Tibial nerve (tissue), 4 donors: ENCODE data around the gene SLC18A2. TPM values are rescaled to one million over a fixed set of nuclear protein-coding genes. Genes with fewer than 3 reads are reported as not detected.

Experiments used
- DNase-seq, 2 donors: peaks; one replicate each; pipeline ENCODE4 v3.0.0-alpha.2; 2019; ENCODE audit warnings: low spot score in 2 of 2
- H3K27ac ChIP-seq, 4 donors: fragments of 200-600 bp; sonication (generic) in 3 of 4; one replicate each; pipeline ENCODE4 v1.5.1; 2017 to 2019; ENCODE audit warnings: mild to moderate bottlenecking in 1 of 4
- H3K27me3 ChIP-seq, 2 donors: fragments of 200-600 bp; sonication (generic) in 1 of 2; one replicate each; pipeline versions ENCODE4 v1.5.1 to v1.6.0; 2017 to 2019
- H3K36me3 ChIP-seq, 3 donors: fragments of 200-600 bp; sonication (generic); one replicate each; pipeline ENCODE4 v1.5.1; 2018 to 2019
- H3K4me1 ChIP-seq, 4 donors: fragments of 200-600 bp; sonication (generic) in 3 of 4; one replicate each; pipeline ENCODE4 v1.5.1; 2017 to 2019
- H3K4me3 ChIP-seq, 4 donors: fragments of 200-600 bp; sonication (generic) in 3 of 4; one replicate each; pipeline ENCODE4 v1.5.1; 2017 to 2019; ENCODE audit warnings: mild to moderate bottlenecking in 1 of 4, moderate library complexity in 1 of 4
- H3K9me3 ChIP-seq, 4 donors: fragments of 200-600 bp; sonication (generic) in 3 of 4; one replicate each; pipeline ENCODE4 v1.5.1; 2017 to 2019
- EP300 ChIP-seq, 2 donors: sonication (generic); formaldehyde crosslinking; IDR thresholded peaks; one replicate each; pipeline ENCODE4 v1.6.1; 2017; ENCODE audit warnings: antibody characterized with exemption in 2 of 2, mild to moderate bottlenecking in 1 of 2
- POLR2A ChIP-seq, 2 donors: fragments of 450-650 bp; IDR thresholded peaks; one replicate each; pipeline ENCODE4 v1.6.1; 2017; ENCODE audit warnings: antibody characterized with exemption in 2 of 2, mild to moderate bottlenecking in 2 of 2, moderate library complexity in 2 of 2
- WGBS, 2 donors: methylation state at CpG; one replicate each; pipeline ENCODE4 v1.1.5; 2018; 5-methylcytosine and 5-hydroxymethylcytosine counted together
- total RNA-seq, 4 donors: library from RNA; depleted of rRNA; stranded (reverse); fragments of >200 nt; gene quantifications; one replicate each; pipeline ENCODE4 v1.1.0, GENCODE V29; 2016
- TF ChIP-seq, protein P1 (sequence below), 5 experiments: fragments of 200-600 bp in 3 of 5; fragments of 450-650 bp in 2 of 5; sonication (generic) in 3 of 5; IDR thresholded peaks; one replicate each; pipeline ENCODE4 v1.5.1; 2016 to 2019; ENCODE audit warnings: antibody characterized with exemption in 5 of 5, mild to moderate bottlenecking in 3 of 5, moderate library complexity in 2 of 5

The SLC18A2 gene
- total RNA-seq, 4 donors from 2014 or later, result 0.20 to 0.42 (median 0.22) TPM; not detected in 1

DNA sequence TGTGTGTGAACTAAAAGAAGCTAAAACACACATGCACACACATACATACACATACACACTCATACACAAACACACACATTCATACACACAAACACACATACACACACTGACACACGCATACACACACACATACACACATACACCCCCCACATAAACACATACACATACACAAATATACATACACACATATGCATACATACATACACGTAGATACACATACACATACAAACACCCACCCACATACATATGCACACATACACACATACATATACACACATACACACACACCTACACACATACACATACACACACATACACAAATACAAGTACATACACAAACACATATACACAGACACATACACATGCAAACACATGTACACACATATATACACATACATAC, 28.0 kb downstream of the SLC18A2 start:
- no peaks in the 10 kb centered on the region for H3K9me3 ChIP-seq

DNA sequence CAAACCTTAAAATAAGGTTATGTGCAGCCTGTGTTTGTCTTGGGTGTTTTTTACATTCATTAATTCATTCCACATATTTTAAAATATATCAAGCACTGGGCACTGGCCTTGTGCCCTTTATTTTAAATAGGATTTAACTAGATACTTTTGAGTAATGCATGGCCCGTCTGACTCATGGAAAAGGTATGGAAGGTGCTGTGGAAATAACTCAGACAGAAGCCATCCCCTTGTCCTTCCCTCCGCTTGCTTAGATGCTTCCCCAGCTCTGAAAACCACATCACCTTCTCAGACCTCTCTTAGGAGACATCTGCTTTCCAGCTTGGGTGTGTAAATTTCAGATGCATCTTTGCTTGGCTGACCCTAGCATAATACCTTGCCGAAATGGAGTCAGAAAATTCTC, 30.5 kb downstream of the SLC18A2 start:
- DNase-seq, result no peak
- H3K27me3 ChIP-seq, result no peaks in the 10 kb centered on the region
- no peak overlapping the region for H3K4me3 ChIP-seq
- H3K9me3 ChIP-seq, result no peaks in the 10 kb centered on the region
- TF ChIP-seq EP300 (IDR thresholded peaks at IDR 0.05) (no peak), POLR2A (IDR thresholded peaks at IDR 0.05) (no peak)
- TF ChIP-seq, protein P1, sequence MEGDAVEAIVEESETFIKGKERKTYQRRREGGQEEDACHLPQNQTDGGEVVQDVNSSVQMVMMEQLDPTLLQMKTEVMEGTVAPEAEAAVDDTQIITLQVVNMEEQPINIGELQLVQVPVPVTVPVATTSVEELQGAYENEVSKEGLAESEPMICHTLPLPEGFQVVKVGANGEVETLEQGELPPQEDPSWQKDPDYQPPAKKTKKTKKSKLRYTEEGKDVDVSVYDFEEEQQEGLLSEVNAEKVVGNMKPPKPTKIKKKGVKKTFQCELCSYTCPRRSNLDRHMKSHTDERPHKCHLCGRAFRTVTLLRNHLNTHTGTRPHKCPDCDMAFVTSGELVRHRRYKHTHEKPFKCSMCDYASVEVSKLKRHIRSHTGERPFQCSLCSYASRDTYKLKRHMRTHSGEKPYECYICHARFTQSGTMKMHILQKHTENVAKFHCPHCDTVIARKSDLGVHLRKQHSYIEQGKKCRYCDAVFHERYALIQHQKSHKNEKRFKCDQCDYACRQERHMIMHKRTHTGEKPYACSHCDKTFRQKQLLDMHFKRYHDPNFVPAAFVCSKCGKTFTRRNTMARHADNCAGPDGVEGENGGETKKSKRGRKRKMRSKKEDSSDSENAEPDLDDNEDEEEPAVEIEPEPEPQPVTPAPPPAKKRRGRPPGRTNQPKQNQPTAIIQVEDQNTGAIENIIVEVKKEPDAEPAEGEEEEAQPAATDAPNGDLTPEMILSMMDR (IDR thresholded peaks at IDR 0.05), result no peak
- no peak overlapping the region for H3K27ac ChIP-seq
- no peaks in the 10 kb centered on the region for H3K4me1 ChIP-seq
- H3K36me3 ChIP-seq, result no peaks in the 10 kb centered on the region
- WGBS, 2 donors, result 85 to 92% methylated on average over 3 of the region's 3 CpGs

More for the DNA sequence above, 28.0 kb downstream of the SLC18A2 start:
- H3K27me3 ChIP-seq, result no peaks in the 10 kb centered on the region
- H3K36me3 ChIP-seq, result no peaks in the 10 kb centered on the region
- TF ChIP-seq, protein P1 (IDR thresholded peaks at IDR 0.05), result no peak
- TF ChIP-seq POLR2A (IDR thresholded peaks at IDR 0.05) (no peak), EP300 (IDR thresholded peaks at IDR 0.05) (no peak)
- WGBS, 2 donors, result 92 to 100% methylated on average over 2 of the region's 2 CpGs
- no peak overlapping the region for H3K4me3 ChIP-seq
- no peak overlapping the region for H3K27ac ChIP-seq
- H3K4me1 ChIP-seq, result no peaks in the 10 kb centered on the region
- DNase-seq, result no peak

GRCh38 chr10:117272195-117273076, 31.5 kb downstream of the SLC18A2 start:
- no peaks in the 10 kb centered on the region for H3K4me1 ChIP-seq
- 73 to 80% methylated on average over 13 of the region's 13 CpGs for WGBS, 2 donors
- no peaks in the 10 kb centered on the region for H3K36me3 ChIP-seq
- no peak overlapping the region for H3K27ac ChIP-seq
- no peaks in the 10 kb centered on the region for H3K9me3 ChIP-seq
- no peak for DNase-seq
- no peak overlapping the region for H3K4me3 ChIP-seq
- no peak for TF ChIP-seq POLR2A (IDR thresholded peaks at IDR 0.05)
- TF ChIP-seq, protein P1 (IDR thresholded peaks at IDR 0.05), result no peak
- TF ChIP-seq EP300 (IDR thresholded peaks at IDR 0.05), result no peak
- no peaks in the 10 kb centered on the region for H3K27me3 ChIP-seq

DNA sequence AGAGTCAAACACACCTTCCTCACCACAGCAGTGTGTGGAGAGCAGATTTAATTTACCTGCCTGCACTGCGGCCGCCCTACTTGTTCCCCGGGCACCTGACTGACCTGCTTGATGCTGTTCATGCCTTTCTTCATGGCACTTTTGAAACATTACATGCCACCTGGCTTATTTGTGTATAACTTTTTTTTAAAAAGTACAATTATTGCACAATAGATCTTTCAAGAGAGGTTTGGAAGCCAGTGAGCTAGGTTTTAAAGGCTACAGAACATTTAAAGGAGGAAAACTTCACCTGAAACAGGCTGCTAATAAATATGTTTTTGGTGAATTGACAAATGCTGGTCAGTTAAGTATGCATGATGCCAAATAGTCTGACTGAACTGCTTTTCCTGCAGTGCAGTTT, 33.1 kb downstream of the SLC18A2 start:
- no peaks in the 10 kb centered on the region for H3K4me1 ChIP-seq
- DNase-seq, result no peak
- WGBS, 2 donors, result 94 to 100% methylated on average over 3 of the region's 3 CpGs
- H3K36me3 ChIP-seq, result no peaks in the 10 kb centered on the region
- H3K9me3 ChIP-seq, result no peaks in the 10 kb centered on the region
- H3K4me3 ChIP-seq, result no peak overlapping the region
- TF ChIP-seq, protein P1 (IDR thresholded peaks at IDR 0.05), result no peak
- TF ChIP-seq EP300 (IDR thresholded peaks at IDR 0.05) (no peak), POLR2A (IDR thresholded peaks at IDR 0.05) (no peak)
- H3K27me3 ChIP-seq, result no peaks in the 10 kb centered on the region
- no peak overlapping the region for H3K27ac ChIP-seq

DNA sequence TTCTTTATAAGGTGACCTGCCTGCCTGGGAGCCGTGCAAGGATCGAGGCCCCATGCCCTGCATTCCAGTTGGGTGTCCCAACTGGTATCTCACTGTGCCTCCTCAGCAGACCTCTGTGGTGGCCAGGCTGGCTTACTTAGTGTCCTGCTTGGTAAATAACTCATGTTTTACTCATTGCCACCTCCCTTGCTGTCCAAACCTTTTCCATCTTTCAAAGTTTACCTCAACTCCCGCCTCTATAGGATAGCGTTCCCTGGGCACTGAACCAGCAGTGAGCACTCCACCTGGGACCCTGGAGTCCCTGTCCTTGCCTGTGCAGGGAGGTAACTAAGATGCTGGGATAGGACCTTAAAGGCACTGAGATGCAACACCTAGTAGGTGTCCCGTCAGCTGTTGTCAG, 33.6 kb downstream of the SLC18A2 start:
- 93 to 98% methylated on average over 5 of the region's 5 CpGs for WGBS, 2 donors

More for the DNA sequence above, 33.6 kb downstream of the SLC18A2 start:
- no peak overlapping the region for H3K27ac ChIP-seq
- H3K36me3 ChIP-seq, result no peaks in the 10 kb centered on the region
- H3K4me3 ChIP-seq, result no peak overlapping the region
- H3K9me3 ChIP-seq, result no peaks in the 10 kb centered on the region
- no peaks in the 10 kb centered on the region for H3K27me3 ChIP-seq
- no peak for TF ChIP-seq POLR2A (IDR thresholded peaks at IDR 0.05)
- TF ChIP-seq, protein P1 (IDR thresholded peaks at IDR 0.05), result no peak
- no peak for TF ChIP-seq EP300 (IDR thresholded peaks at IDR 0.05)
- DNase-seq, result no peak
- H3K4me1 ChIP-seq, result no peaks in the 10 kb centered on the region
